SK-N-SH (cell line): ENCODE measurements around the gene AP4S1.

ENCODE experiments used
- CTCF ChIP-seq: fragments of 200-600 bp; sonication (generic); IDR thresholded peaks from 2 replicates; pipeline ENCODE4 v1.6.1; 2017; ENCODE audit warnings: antibody characterized with exemption, mild to moderate bottlenecking, moderate library complexity
- EZH2phosphoT487 ChIP-seq: fragments of 200-600 bp; sonication (generic); IDR thresholded peaks from 2 replicates; pipeline ENCODE4 v1.6.1; 2017; ENCODE audit warnings: low read depth, mixed run types, mild to moderate bottlenecking, antibody characterized with exemption, moderate library complexity, borderline replicate concordance
- JUND ChIP-seq: IDR thresholded peaks from 2 replicates; pipeline ENCODE4 v1.4.0; 2012
- NFIC ChIP-seq: IDR thresholded peaks from 2 replicates; pipeline ENCODE4 v1.4.0; 2012; ENCODE audit warnings: borderline replicate concordance
- NRF1 ChIP-seq: IDR thresholded peaks from 2 replicates; pipeline ENCODE4 v1.6.1; 2012; ENCODE audit warnings: low read depth, mild to moderate bottlenecking, low read length
- RFX5 ChIP-seq: IDR thresholded peaks from 2 replicates; pipeline ENCODE4 v1.6.1; 2012; ENCODE audit warnings: mild to moderate bottlenecking, improper control_type of control experiment, low read length
- TF ChIP-seq, protein P1 (sequence below): IDR thresholded peaks from 2 replicates; pipeline ENCODE4 v1.6.1; 2012; ENCODE audit warnings: mild to moderate bottlenecking, low read depth, low read length, moderate library complexity
- TF ChIP-seq, protein P2 (sequence below): IDR thresholded peaks from 2 replicates; pipeline ENCODE4 v1.4.0; 2012; ENCODE audit warnings: low read depth, borderline replicate concordance

GRCh38 chr14:31022386-31022785 lies 3.1 kb upstream of the AP4S1 start:
- TF ChIP-seq JUND (no peak), RFX5 (no peak), EZH2phosphoT487 (no peak), CTCF (no peak), NFIC (no peak), NRF1 (no peak)
- TF ChIP-seq, protein P1, sequence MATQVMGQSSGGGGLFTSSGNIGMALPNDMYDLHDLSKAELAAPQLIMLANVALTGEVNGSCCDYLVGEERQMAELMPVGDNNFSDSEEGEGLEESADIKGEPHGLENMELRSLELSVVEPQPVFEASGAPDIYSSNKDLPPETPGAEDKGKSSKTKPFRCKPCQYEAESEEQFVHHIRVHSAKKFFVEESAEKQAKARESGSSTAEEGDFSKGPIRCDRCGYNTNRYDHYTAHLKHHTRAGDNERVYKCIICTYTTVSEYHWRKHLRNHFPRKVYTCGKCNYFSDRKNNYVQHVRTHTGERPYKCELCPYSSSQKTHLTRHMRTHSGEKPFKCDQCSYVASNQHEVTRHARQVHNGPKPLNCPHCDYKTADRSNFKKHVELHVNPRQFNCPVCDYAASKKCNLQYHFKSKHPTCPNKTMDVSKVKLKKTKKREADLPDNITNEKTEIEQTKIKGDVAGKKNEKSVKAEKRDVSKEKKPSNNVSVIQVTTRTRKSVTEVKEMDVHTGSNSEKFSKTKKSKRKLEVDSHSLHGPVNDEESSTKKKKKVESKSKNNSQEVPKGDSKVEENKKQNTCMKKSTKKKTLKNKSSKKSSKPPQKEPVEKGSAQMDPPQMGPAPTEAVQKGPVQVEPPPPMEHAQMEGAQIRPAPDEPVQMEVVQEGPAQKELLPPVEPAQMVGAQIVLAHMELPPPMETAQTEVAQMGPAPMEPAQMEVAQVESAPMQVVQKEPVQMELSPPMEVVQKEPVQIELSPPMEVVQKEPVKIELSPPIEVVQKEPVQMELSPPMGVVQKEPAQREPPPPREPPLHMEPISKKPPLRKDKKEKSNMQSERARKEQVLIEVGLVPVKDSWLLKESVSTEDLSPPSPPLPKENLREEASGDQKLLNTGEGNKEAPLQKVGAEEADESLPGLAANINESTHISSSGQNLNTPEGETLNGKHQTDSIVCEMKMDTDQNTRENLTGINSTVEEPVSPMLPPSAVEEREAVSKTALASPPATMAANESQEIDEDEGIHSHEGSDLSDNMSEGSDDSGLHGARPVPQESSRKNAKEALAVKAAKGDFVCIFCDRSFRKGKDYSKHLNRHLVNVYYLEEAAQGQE = no peak
- TF ChIP-seq, protein P2, sequence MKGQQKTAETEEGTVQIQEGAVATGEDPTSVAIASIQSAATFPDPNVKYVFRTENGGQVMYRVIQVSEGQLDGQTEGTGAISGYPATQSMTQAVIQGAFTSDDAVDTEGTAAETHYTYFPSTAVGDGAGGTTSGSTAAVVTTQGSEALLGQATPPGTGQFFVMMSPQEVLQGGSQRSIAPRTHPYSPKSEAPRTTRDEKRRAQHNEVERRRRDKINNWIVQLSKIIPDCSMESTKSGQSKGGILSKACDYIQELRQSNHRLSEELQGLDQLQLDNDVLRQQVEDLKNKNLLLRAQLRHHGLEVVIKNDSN = no peak
